ENCODE results near the gene PLOD3.

GRCh38 chr7:101235522-101235921, 18.1 kb upstream of the PLOD3 start:
- no peak for TF ChIP-seq CTCF (IDR thresholded peaks at IDR 0.05)
- no peak for TF ChIP-seq EZH2 (IDR thresholded peaks at IDR 0.05; ENCODE audit: borderline replicate concordance, insufficient read depth, low read depth, low read length, poor library complexity, severe bottlenecking)

All from B cell (primary cell).